ENCODE measurements around the gene ZER1.

Gene ZER1

GRCh38 chr9:128743421-128743820 lies 28.3 kb downstream of the ZER1 start:
- no peak for DNase-seq (ENCODE audit: low spot score in 2 of 2)
- H3K9me3 ChIP-seq = no peaks in the 10 kb centered on the region
- in situ Hi-C loops (cut with MboI; ENCODE audit: low sequenced_read_pairs) = no loop called here
- H3K4me3 ChIP-seq = no peak overlapping the region
- no peaks in the 10 kb centered on the region for H3K4me1 ChIP-seq
- no peaks in the 10 kb centered on the region; the same call in 1 of the 2 replicates for H3K36me3 ChIP-seq (replicated peaks)
- H3K27me3 ChIP-seq (ENCODE audit: low read depth) = no peaks in the 10 kb centered on the region

- DNase-seq (ENCODE audit: low spot score in 2 of 2) = no peak
- H3K9me3 ChIP-seq = no peaks in the 10 kb centered on the region
- H3K4me1 ChIP-seq = no peaks in the 10 kb centered on the region
- no peaks in the 10 kb centered on the region; the same call in 1 of the 2 replicates for H3K36me3 ChIP-seq (replicated peaks)
- in situ Hi-C loops (cut with MboI; ENCODE audit: low sequenced_read_pairs) = no loop called here
- H3K4me3 ChIP-seq = no peak overlapping the region
- H3K27me3 ChIP-seq (ENCODE audit: low read depth) = no peaks in the 10 kb centered on the region
Observed at GRCh38 chr9:128742401-128742800, 29.3 kb downstream of the ZER1 start.

GRCh38 chr9:128735373-128735772 lies 36.4 kb downstream of the ZER1 start:
- Histone ChIP-seq H3K36me3 (replicated peaks) (no peaks in the 10 kb centered on the region; the same call in 1 of the 2 replicates), H3K27me3 (ENCODE audit: low read depth) (no peaks in the 10 kb centered on the region), H3K9me3 (no peaks in the 10 kb centered on the region), H3K4me3 (no peak overlapping the region), H3K4me1 (no peaks in the 10 kb centered on the region)
- no peak for DNase-seq (ENCODE audit: low spot score in 2 of 2)
- in situ Hi-C loops (cut with MboI; ENCODE audit: low sequenced_read_pairs) = loop anchor here (10.0 kb wide), 1 partner anchor 79 kb away; the partner anchor contains the start of gene ENDOG

- Histone ChIP-seq H3K4me3 (no peak overlapping the region), H3K4me1 (no peaks in the 10 kb centered on the region), H3K27me3 (ENCODE audit: low read depth) (no peaks in the 10 kb centered on the region), H3K36me3 (replicated peaks) (no peaks in the 10 kb centered on the region; the same call in 1 of the 2 replicates), H3K9me3 (no peaks in the 10 kb centered on the region)
- in situ Hi-C loops (cut with MboI; ENCODE audit: low sequenced_read_pairs) = loop anchor here (5.0 to 10.0 kb wide), 2 partner anchors 82 to 194 kb away; partner anchors contain the start of gene ENDOG
- DNase-seq (ENCODE audit: low spot score in 2 of 2) = peak; percentile 91 to 93
Observed at GRCh38 chr9:128733256-128733655, 38.5 kb downstream of the ZER1 start.

GRCh38 chr9:128732576-128732975 lies 39.2 kb downstream of the ZER1 start:
- DNase-seq (ENCODE audit: low spot score in 2 of 2) = no peak
- H3K4me3 ChIP-seq = no peak overlapping the region
- no peaks in the 10 kb centered on the region; the same call in 1 of the 2 replicates for H3K36me3 ChIP-seq (replicated peaks)
- H3K9me3 ChIP-seq = no peaks in the 10 kb centered on the region
- no peaks in the 10 kb centered on the region for H3K27me3 ChIP-seq (ENCODE audit: low read depth)
- H3K4me1 ChIP-seq = no peaks in the 10 kb centered on the region
- in situ Hi-C loops (cut with MboI; ENCODE audit: low sequenced_read_pairs) = loop anchor here (5.0 to 10.0 kb wide), 2 partner anchors 82 to 195 kb away; partner anchors contain the start of gene ENDOG

- Histone ChIP-seq H3K9me3 (no peaks in the 10 kb centered on the region), H3K4me1 (no peaks in the 10 kb centered on the region), H3K27me3 (ENCODE audit: low read depth) (no peaks in the 10 kb centered on the region), H3K4me3 (no peak overlapping the region), H3K36me3 (replicated peaks) (no peaks in the 10 kb centered on the region; the same call in 1 of the 2 replicates)
- in situ Hi-C loops (cut with MboI; ENCODE audit: low sequenced_read_pairs) = loop anchor here (5.0 to 10.0 kb wide), 2 partner anchors 83 to 196 kb away; partner anchors contain the start of gene ENDOG
- DNase-seq (ENCODE audit: low spot score in 2 of 2) = no peak
Observed at GRCh38 chr9:128731691-128732090, 40.0 kb downstream of the ZER1 start.

- no peak for DNase-seq (ENCODE audit: low spot score in 2 of 2)
- Histone ChIP-seq H3K27me3 (ENCODE audit: low read depth) (no peaks in the 10 kb centered on the region), H3K9me3 (no peaks in the 10 kb centered on the region), H3K36me3 (replicated peaks) (no peaks in the 10 kb centered on the region; the same call in 1 of the 2 replicates), H3K4me1 (no peaks in the 10 kb centered on the region), H3K4me3 (no peak overlapping the region)
- in situ Hi-C loops (cut with MboI; ENCODE audit: low sequenced_read_pairs) = loop anchor here (5.0 to 10.0 kb wide), 2 partner anchors 84 to 196 kb away; partner anchors contain the start of gene ENDOG
Observed at GRCh38 chr9:128731093-128731492, 40.6 kb downstream of the ZER1 start.

GRCh38 chr9:128729766-128730517 lies 41.8 kb downstream of the ZER1 start:
- Histone ChIP-seq H3K9me3 (no peaks in the 10 kb centered on the region), H3K4me3 (no peak overlapping the region), H3K36me3 (replicated peaks) (no peaks in the 10 kb centered on the region; the same call in 1 of the 2 replicates), H3K4me1 (no peaks in the 10 kb centered on the region), H3K27me3 (ENCODE audit: low read depth) (no peaks in the 10 kb centered on the region)
- DNase-seq (ENCODE audit: low spot score in 2 of 2) = no peak
- in situ Hi-C loops (cut with MboI; ENCODE audit: low sequenced_read_pairs) = loop anchor here (5.0 to 10.0 kb wide), 2 partner anchors 85 to 197 kb away; partner anchors contain the start of gene ENDOG

- Histone ChIP-seq H3K9me3 (no peaks in the 10 kb centered on the region), H3K4me3 (no peak overlapping the region), H3K27me3 (ENCODE audit: low read depth) (no peaks in the 10 kb centered on the region), H3K36me3 (replicated peaks) (no peaks in the 10 kb centered on the region; the same call in 1 of the 2 replicates), H3K4me1 (peaks cover 4% of the 10 kb centered on the region)
- in situ Hi-C loops (cut with MboI; ENCODE audit: low sequenced_read_pairs) = no loop called here
- DNase-seq (ENCODE audit: low spot score in 2 of 2) = no peak
Observed at GRCh38 chr9:128729302-128729701, 42.4 kb downstream of the ZER1 start.

- no peaks in the 10 kb centered on the region for H3K9me3 ChIP-seq
- H3K27me3 ChIP-seq (ENCODE audit: low read depth) = no peaks in the 10 kb centered on the region
- DNase-seq (ENCODE audit: low spot score in 2 of 2) = no peak
- peaks cover 3% of the 10 kb centered on the region; the same call in 1 of the 2 replicates for H3K36me3 ChIP-seq (replicated peaks)
- in situ Hi-C loops (cut with MboI; ENCODE audit: low sequenced_read_pairs) = no loop called here
- H3K4me3 ChIP-seq = no peak overlapping the region
- H3K4me1 ChIP-seq = peaks cover 7% of the 10 kb centered on the region
Observed at GRCh38 chr9:128728298-128728697, 43.4 kb downstream of the ZER1 start.

GRCh38 chr9:128727640-128728248 lies 44.0 kb downstream of the ZER1 start:
- in situ Hi-C loops (cut with MboI; ENCODE audit: low sequenced_read_pairs) = no loop called here

GRCh38 chr9:128724744-128725211 lies 46.9 kb downstream of the ZER1 start:
- peaks cover 12% of the 10 kb centered on the region for H3K4me1 ChIP-seq
- H3K36me3 ChIP-seq (replicated peaks) = peaks cover 24% of the 10 kb centered on the region
- no peaks in the 10 kb centered on the region for H3K27me3 ChIP-seq (ENCODE audit: low read depth)
- no peaks in the 10 kb centered on the region for H3K9me3 ChIP-seq
- H3K4me3 ChIP-seq = peak overlapping the region; percentile 86
- in situ Hi-C loops (cut with MboI; ENCODE audit: low sequenced_read_pairs) = no loop called here
- peak; percentile 65 to 92 for DNase-seq (ENCODE audit: low spot score in 2 of 2)

More at GRCh38 chr9:128727640-128728248, 44.0 kb downstream of the ZER1 start:
- Histone ChIP-seq H3K4me1 (peaks cover 12% of the 10 kb centered on the region), H3K4me3 (no peak overlapping the region), H3K9me3 (no peaks in the 10 kb centered on the region), H3K36me3 (replicated peaks) (peaks cover 3% of the 10 kb centered on the region; the same call in 1 of the 2 replicates), H3K27me3 (ENCODE audit: low read depth) (no peaks in the 10 kb centered on the region)
- no peak for DNase-seq (ENCODE audit: low spot score in 2 of 2)

- Histone ChIP-seq H3K36me3 (replicated peaks) (peaks cover 28% of the 10 kb centered on the region), H3K4me1 (peaks cover 12% of the 10 kb centered on the region), H3K9me3 (no peaks in the 10 kb centered on the region), H3K4me3 (peak within 1 kb of the TSS; percentile 86), H3K27me3 (ENCODE audit: low read depth) (no peaks in the 10 kb centered on the region)
- DNase-seq (ENCODE audit: low spot score in 2 of 2) = peak; percentile 99 to 100
- in situ Hi-C loops (cut with MboI; ENCODE audit: low sequenced_read_pairs) = no loop called here
Observed at GRCh38 chr9:128723866-128724743, 47.6 kb downstream of the ZER1 start, which contains the start of gene ZDHHC12. Gene ZDHHC12 (minus strand): TSS chr9:128724127. CDS start chr9:128724093, 34 bp downstream.
